ENCODE data around the gene CFAP161.
"Not testable (repeated sequence)": the region's sequence is repeated elsewhere in the genome, so short reads cannot be mapped to it uniquely, and the experiment has no call there.

CFAP161 gene

GRCh38 chr15:81117136-81117535 lies 16.9 kb upstream of the CFAP161 start:
- Histone ChIP-seq H3K4me1 (ENCODE audit: control insufficient read depth in 5 of 5, insufficient read depth in 5 of 5, low read length in 5 of 5) (peaks cover 0 to 3% (median 0%) of the 10 kb centered on the region in 5 donors), H3K9me3 (ENCODE audit: control insufficient read depth in 5 of 5, low read length in 5 of 5) (no peaks in the 10 kb centered on the region), H3K9ac (ENCODE audit: low read length in 5 of 5) (no peak overlapping the region), H3K27me3 (ENCODE audit: control insufficient read depth in 5 of 5, insufficient read depth in 4 of 5, low read length in 5 of 5) (peaks cover 0 to 9% (median 2%) of the 10 kb centered on the region in 5 donors), H3K36me3 (ENCODE audit: control insufficient read depth in 5 of 5, insufficient read depth in 5 of 5, low read length in 5 of 5) (no peaks in the 10 kb centered on the region), H3K4me3 (ENCODE audit: low read depth in 1 of 5, low read length in 5 of 5) (no peak overlapping the region), H3K27ac (ENCODE audit: low read depth, low read length) (no peak overlapping the region)

- Histone ChIP-seq H3K9me3 (ENCODE audit: control insufficient read depth in 5 of 5, low read length in 5 of 5) (no peaks in the 10 kb centered on the region), H3K4me3 (ENCODE audit: low read depth in 1 of 5, low read length in 5 of 5) (no peak overlapping the region), H3K27me3 (ENCODE audit: control insufficient read depth in 5 of 5, insufficient read depth in 4 of 5, low read length in 5 of 5) (peaks cover 0 to 9% (median 2%) of the 10 kb centered on the region in 5 donors), H3K27ac (ENCODE audit: low read depth, low read length) (no peak overlapping the region), H3K36me3 (ENCODE audit: control insufficient read depth in 5 of 5, insufficient read depth in 5 of 5, low read length in 5 of 5) (no peaks in the 10 kb centered on the region), H3K4me1 (ENCODE audit: control insufficient read depth in 5 of 5, insufficient read depth in 5 of 5, low read length in 5 of 5) (peaks cover 0 to 3% (median 0%) of the 10 kb centered on the region in 5 donors), H3K9ac (ENCODE audit: low read length in 5 of 5) (no peak overlapping the region)
Observed at GRCh38 chr15:81117581-81117980, 16.5 kb upstream of the CFAP161 start.

- Histone ChIP-seq H3K36me3 (ENCODE audit: control insufficient read depth in 5 of 5, insufficient read depth in 5 of 5, low read length in 5 of 5) (no peaks in the 10 kb centered on the region), H3K4me1 (ENCODE audit: control insufficient read depth in 5 of 5, insufficient read depth in 5 of 5, low read length in 5 of 5) (peaks cover 0 to 3% (median 0%) of the 10 kb centered on the region in 5 donors), H3K27ac (ENCODE audit: low read depth, low read length) (no peak overlapping the region), H3K9ac (ENCODE audit: low read length in 5 of 5) (no peak overlapping the region), H3K4me3 (ENCODE audit: low read depth in 1 of 5, low read length in 5 of 5) (no peak overlapping the region), H3K9me3 (ENCODE audit: control insufficient read depth in 5 of 5, low read length in 5 of 5) (no peaks in the 10 kb centered on the region), H3K27me3 (ENCODE audit: control insufficient read depth in 5 of 5, insufficient read depth in 4 of 5, low read length in 5 of 5) (peaks cover 0 to 9% (median 2%) of the 10 kb centered on the region in 5 donors)
Observed at GRCh38 chr15:81118361-81118760, 15.7 kb upstream of the CFAP161 start.

GRCh38 chr15:81120069-81120468 lies 14.0 kb upstream of the CFAP161 start:
- H3K9ac ChIP-seq (ENCODE audit: low read length in 5 of 5): no peak overlapping the region
- H3K27me3 ChIP-seq (ENCODE audit: control insufficient read depth in 5 of 5, insufficient read depth in 4 of 5, low read length in 5 of 5): peaks cover 0 to 9% (median 5%) of the 10 kb centered on the region in 5 donors
- no peak overlapping the region for H3K27ac ChIP-seq (ENCODE audit: low read depth, low read length)
- H3K36me3 ChIP-seq (ENCODE audit: control insufficient read depth in 5 of 5, insufficient read depth in 5 of 5, low read length in 5 of 5): no peaks in the 10 kb centered on the region
- no peak overlapping the region for H3K4me3 ChIP-seq (ENCODE audit: low read depth in 1 of 5, low read length in 5 of 5)
- H3K4me1 ChIP-seq (ENCODE audit: control insufficient read depth in 5 of 5, insufficient read depth in 5 of 5, low read length in 5 of 5): peaks cover 0 to 3% (median 0%) of the 10 kb centered on the region in 5 donors
- no peaks in the 10 kb centered on the region for H3K9me3 ChIP-seq (ENCODE audit: control insufficient read depth in 5 of 5, low read length in 5 of 5)

GRCh38 chr15:81126892-81127291 lies 7.2 kb upstream of the CFAP161 start:
- Histone ChIP-seq H3K4me3 (ENCODE audit: low read depth in 1 of 5, low read length in 5 of 5) (no peak overlapping the region), H3K9ac (ENCODE audit: low read length in 5 of 5) (no peak overlapping the region), H3K9me3 (ENCODE audit: control insufficient read depth in 5 of 5, low read length in 5 of 5) (no peaks in the 10 kb centered on the region), H3K4me1 (ENCODE audit: control insufficient read depth in 5 of 5, insufficient read depth in 5 of 5, low read length in 5 of 5) (no peaks in the 10 kb centered on the region), H3K36me3 (ENCODE audit: control insufficient read depth in 5 of 5, insufficient read depth in 5 of 5, low read length in 5 of 5) (no peaks in the 10 kb centered on the region), H3K27ac (ENCODE audit: low read depth, low read length) (no peak overlapping the region), H3K27me3 (ENCODE audit: control insufficient read depth in 5 of 5, insufficient read depth in 4 of 5, low read length in 5 of 5) (peaks cover 0 to 6% (median 0%) of the 10 kb centered on the region in 5 donors)

- not testable (repeated sequence) for H3K4me3 ChIP-seq (ENCODE audit: low read depth in 1 of 5, low read length in 5 of 5); H3K36me3 ChIP-seq (ENCODE audit: control insufficient read depth in 5 of 5, insufficient read depth in 5 of 5, low read length in 5 of 5); H3K9ac ChIP-seq (ENCODE audit: low read length in 5 of 5)
Observed at GRCh38 chr15:81141478-81141877, 7.4 kb downstream of the CFAP161 start.

GRCh38 chr15:81146006-81146405 lies 11.9 kb downstream of the CFAP161 start:
- Histone ChIP-seq H3K9ac (ENCODE audit: low read length in 5 of 5) (no peak overlapping the region), H3K9me3 (ENCODE audit: control insufficient read depth in 5 of 5, low read length in 5 of 5) (no peaks in the 10 kb centered on the region), H3K27me3 (ENCODE audit: control insufficient read depth in 5 of 5, insufficient read depth in 4 of 5, low read length in 5 of 5) (peaks cover 0 to 3% (median under 1%) of the 10 kb centered on the region in 5 donors), H3K4me1 (ENCODE audit: control insufficient read depth in 5 of 5, insufficient read depth in 5 of 5, low read length in 5 of 5) (no peaks in the 10 kb centered on the region), H3K4me3 (ENCODE audit: low read depth in 1 of 5, low read length in 5 of 5) (no peak overlapping the region), H3K27ac (ENCODE audit: low read depth, low read length) (no peak overlapping the region), H3K36me3 (ENCODE audit: control insufficient read depth in 5 of 5, insufficient read depth in 5 of 5, low read length in 5 of 5) (no peaks in the 10 kb centered on the region)

More at GRCh38 chr15:81141478-81141877, 7.4 kb downstream of the CFAP161 start:
- H3K27me3 ChIP-seq (ENCODE audit: control insufficient read depth in 5 of 5, insufficient read depth in 4 of 5, low read length in 5 of 5); H3K9me3 ChIP-seq (ENCODE audit: control insufficient read depth in 5 of 5, low read length in 5 of 5); H3K4me1 ChIP-seq (ENCODE audit: control insufficient read depth in 5 of 5, insufficient read depth in 5 of 5, low read length in 5 of 5); H3K27ac ChIP-seq (ENCODE audit: low read depth, low read length): not testable (repeated sequence)

- no peak overlapping the region for H3K9ac ChIP-seq (ENCODE audit: low read length in 5 of 5)
- H3K27ac ChIP-seq (ENCODE audit: low read depth, low read length): no peak overlapping the region
- H3K4me1 ChIP-seq (ENCODE audit: control insufficient read depth in 5 of 5, insufficient read depth in 5 of 5, low read length in 5 of 5): no peaks in the 10 kb centered on the region
- no peaks in the 10 kb centered on the region for H3K36me3 ChIP-seq (ENCODE audit: control insufficient read depth in 5 of 5, insufficient read depth in 5 of 5, low read length in 5 of 5)
- H3K4me3 ChIP-seq (ENCODE audit: low read depth in 1 of 5, low read length in 5 of 5): no peak overlapping the region
- no peaks in the 10 kb centered on the region for H3K9me3 ChIP-seq (ENCODE audit: control insufficient read depth in 5 of 5, low read length in 5 of 5)
- peaks cover 0 to 3% (median 2%) of the 10 kb centered on the region in 5 donors for H3K27me3 ChIP-seq (ENCODE audit: control insufficient read depth in 5 of 5, insufficient read depth in 4 of 5, low read length in 5 of 5)
Observed at GRCh38 chr15:81146466-81146865, 12.4 kb downstream of the CFAP161 start.

GRCh38 chr15:81151389-81151788 lies 17.3 kb downstream of the CFAP161 start:
- Histone ChIP-seq H3K4me1 (ENCODE audit: control insufficient read depth in 5 of 5, insufficient read depth in 5 of 5, low read length in 5 of 5) (peaks cover 0 to 4% (median 0%) of the 10 kb centered on the region in 5 donors), H3K27me3 (ENCODE audit: control insufficient read depth in 5 of 5, insufficient read depth in 4 of 5, low read length in 5 of 5) (peaks cover 0 to 3% (median 0%) of the 10 kb centered on the region in 5 donors), H3K9me3 (ENCODE audit: control insufficient read depth in 5 of 5, low read length in 5 of 5) (no peaks in the 10 kb centered on the region), H3K27ac (ENCODE audit: low read depth, low read length) (no peak overlapping the region), H3K4me3 (ENCODE audit: low read depth in 1 of 5, low read length in 5 of 5) (no peak overlapping the region), H3K36me3 (ENCODE audit: control insufficient read depth in 5 of 5, insufficient read depth in 5 of 5, low read length in 5 of 5) (no peaks in the 10 kb centered on the region), H3K9ac (ENCODE audit: low read length in 5 of 5) (no peak overlapping the region)

GRCh38 chr15:81152339-81152738 lies 18.3 kb downstream of the CFAP161 start:
- H3K9ac ChIP-seq (ENCODE audit: low read length in 5 of 5): no peak overlapping the region
- no peak overlapping the region for H3K27ac ChIP-seq (ENCODE audit: low read depth, low read length)
- peaks cover 0 to 6% (median 2%) of the 10 kb centered on the region in 5 donors for H3K4me1 ChIP-seq (ENCODE audit: control insufficient read depth in 5 of 5, insufficient read depth in 5 of 5, low read length in 5 of 5)
- H3K36me3 ChIP-seq (ENCODE audit: control insufficient read depth in 5 of 5, insufficient read depth in 5 of 5, low read length in 5 of 5): no peaks in the 10 kb centered on the region
- no peak overlapping the region for H3K4me3 ChIP-seq (ENCODE audit: low read depth in 1 of 5, low read length in 5 of 5)
- peaks cover 0 to 3% (median 0%) of the 10 kb centered on the region in 5 donors for H3K27me3 ChIP-seq (ENCODE audit: control insufficient read depth in 5 of 5, insufficient read depth in 4 of 5, low read length in 5 of 5)
- no peaks in the 10 kb centered on the region for H3K9me3 ChIP-seq (ENCODE audit: control insufficient read depth in 5 of 5, low read length in 5 of 5)
